BLaER1 treated with 17β-estradiol and CSF1 and Interleukin-3, amounts not matched to agents 10 nM and 100 nM (cell line): ENCODE measurements around the gene VPS18.

Experiments
- H3K27ac ChIP-seq, 11 experiments: shearing (Covaris generic); formaldehyde crosslinking; 2 replicates each; pipeline ENCODE4 v1.8.1; 2022
- H3K27me3 ChIP-seq, 11 experiments: shearing (Covaris generic); formaldehyde crosslinking; 2 replicates each; pipeline ENCODE4 v1.8.1; 2022
- H3K36me3 ChIP-seq, 11 experiments: shearing (Covaris generic); formaldehyde crosslinking; 2 replicates each; pipeline ENCODE4 v1.8.1; 2022
- H3K4me1 ChIP-seq, 10 experiments: shearing (Covaris generic); formaldehyde crosslinking; 2 replicates each; pipeline ENCODE4 v1.8.1; 2022
- H3K4me2 ChIP-seq, 11 experiments: shearing (Covaris generic); formaldehyde crosslinking; 2 replicates each; pipeline ENCODE4 v1.8.1; 2022
- H3K4me3 ChIP-seq, 10 experiments: shearing (Covaris generic); formaldehyde crosslinking; 2 replicates each; pipeline ENCODE4 v1.8.1; 2022
- H3K9ac ChIP-seq, 11 experiments: shearing (Covaris generic); formaldehyde crosslinking; 2 replicates each; pipeline ENCODE4 v1.8.1; 2022
- H3K9me3 ChIP-seq, 11 experiments: shearing (Covaris generic); formaldehyde crosslinking; replicated peaks in 1 of 11; 2 replicates each; pipeline ENCODE4 v1.8.1; 2022
- H4K20me1 ChIP-seq, 11 experiments: shearing (Covaris generic); formaldehyde crosslinking; 2 replicates each; pipeline ENCODE4 v1.8.1; 2022
- Cebpa-rat ChIP-seq, 11 experiments: shearing (Covaris generic); IDR thresholded peaks; 2 replicates each; pipeline ENCODE4 v1.8.1; 2022

Gene VPS18

GRCh38 chr15:40893733-40894680, at the start of gene VPS18:
TSS of gene VPS18 (plus strand) at chr15:40894450. CDS start at chr15:40894769, 319 bp downstream.
- Histone ChIP-seq H3K4me2 (peak within 1 kb of the TSS; percentile 89 to 100 (median 98)), H3K36me3 (peaks cover 31 to 36% (median 34%) of the 10 kb centered on the region in 11 experiments), H3K4me3 (peak within 1 kb of the TSS; percentile 80 to 99 (median 94)), H3K27me3 (no peaks in the 10 kb centered on the region), H3K9me3 (no peaks in the 10 kb centered on the region), H4K20me1 (peaks cover 0 to 41% (median 11%) of the 10 kb centered on the region in 11 experiments; a peak in 14 of 22 replicates), H3K4me1 (peaks cover 35 to 64% (median 52%) of the 10 kb centered on the region in 10 experiments), H3K9ac (peak within 1 kb of the TSS; percentile 88 to 96 (median 90)), H3K27ac (peak within 1 kb of the TSS; percentile 85 to 97 (median 91))
- no peak for TF ChIP-seq Cebpa-rat (IDR thresholded peaks at IDR 0.05)

- Histone ChIP-seq H3K27ac (peak overlapping the region; percentile 66 to 82 (median 75)), H3K36me3 (peaks cover 2 to 10% (median 6%) of the 10 kb centered on the region in 11 experiments; a peak in 17 of 22 replicates), H3K4me1 (peaks cover 35 to 49% (median 44%) of the 10 kb centered on the region in 10 experiments), H3K4me2 (peak overlapping the region; percentile 77 to 100 (median 95)), H3K9ac (peak overlapping the region; percentile 74 to 89 (median 84)), H3K9me3 (no peaks in the 10 kb centered on the region), H3K27me3 (peaks cover 0 to 6% (median 0%) of the 10 kb centered on the region in 11 experiments; a peak in 5 of 22 replicates), H3K4me3 (peak overlapping the region; percentile 75 to 96 (median 90)), H4K20me1 (peaks cover 0 to 28% (median 6%) of the 10 kb centered on the region in 11 experiments; a peak in 9 of 22 replicates)
- no peak for TF ChIP-seq Cebpa-rat (IDR thresholded peaks at IDR 0.05)
Measured at GRCh38 chr15:40844696-40845030, 49.6 kb upstream of the VPS18 start.

- Histone ChIP-seq H3K27ac (peak overlapping the region; percentile 71 to 82 (median 76); a peak in 19 of 22 replicates), H3K36me3 (peaks cover 4 to 13% (median 10%) of the 10 kb centered on the region in 11 experiments; a peak in 20 of 22 replicates), H3K4me1 (peaks cover 35 to 49% (median 44%) of the 10 kb centered on the region in 10 experiments), H3K4me3 (peak overlapping the region; percentile 75 to 96 (median 90)), H4K20me1 (peaks cover 0 to 28% (median 6%) of the 10 kb centered on the region in 11 experiments; a peak in 9 of 22 replicates), H3K4me2 (peak overlapping the region; percentile 77 to 100 (median 95)), H3K9ac (peak overlapping the region; percentile 74 to 89 (median 84)), H3K9me3 (no peaks in the 10 kb centered on the region), H3K27me3 (peaks cover 0 to 6% (median 0%) of the 10 kb centered on the region in 11 experiments; a peak in 5 of 22 replicates)
- no peak for TF ChIP-seq Cebpa-rat (IDR thresholded peaks at IDR 0.05)
Measured at GRCh38 chr15:40845036-40845435, 49.2 kb upstream of the VPS18 start.

GRCh38 chr15:40845511-40846284, 48.6 kb upstream of the VPS18 start:
- Histone ChIP-seq H3K9ac (peak overlapping the region; percentile 74 to 89 (median 84); a peak in 21 of 22 replicates), H3K9me3 (no peaks in the 10 kb centered on the region), H3K27ac (peak overlapping the region; percentile 55 to 82 (median 75); a peak in 19 of 22 replicates)

DNA sequence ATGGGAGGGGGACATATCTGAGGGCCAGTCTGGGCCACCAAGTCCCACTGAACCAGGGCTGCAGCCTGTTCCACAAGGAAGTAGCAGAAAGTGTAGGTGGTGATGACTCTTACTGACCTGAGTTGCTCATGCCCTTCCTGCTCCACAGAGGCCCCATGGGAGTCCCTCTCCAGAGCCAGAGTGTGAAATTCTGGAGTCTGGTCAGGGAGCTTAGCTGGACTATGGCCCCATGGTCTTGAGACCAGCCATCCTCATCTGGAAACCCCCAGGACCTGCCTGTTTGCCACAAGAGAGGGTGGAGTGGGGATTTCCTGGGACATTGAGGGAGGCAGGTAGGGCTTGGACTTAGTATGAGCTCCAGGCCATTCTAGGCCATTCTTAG, 47.4 kb upstream of the VPS18 start:
- Histone ChIP-seq H3K4me1 (peaks cover 35 to 49% (median 44%) of the 10 kb centered on the region in 10 experiments), H3K9me3 (no peaks in the 10 kb centered on the region), H3K4me2 (peak overlapping the region; percentile 77 to 100 (median 95)), H4K20me1 (peaks cover 0 to 32% (median 12%) of the 10 kb centered on the region in 11 experiments; a peak in 13 of 22 replicates), H3K9ac (peak overlapping the region; percentile 48 to 89 (median 84); a peak in 21 of 22 replicates), H3K27me3 (peaks cover 0 to 6% (median 0%) of the 10 kb centered on the region in 11 experiments; a peak in 5 of 22 replicates), H3K36me3 (peaks cover 14 to 31% (median 26%) of the 10 kb centered on the region in 11 experiments), H3K4me3 (peak overlapping the region; percentile 8 to 96 (median 90); a peak in 17 of 20 replicates), H3K27ac (peak overlapping the region; percentile 4 to 82 (median 75); a peak in 20 of 22 replicates)
- TF ChIP-seq Cebpa-rat (IDR thresholded peaks at IDR 0.05), result no peak

More at GRCh38 chr15:40845511-40846284, 48.6 kb upstream of the VPS18 start:
- Histone ChIP-seq H3K36me3 (peaks cover 10 to 20% (median 16%) of the 10 kb centered on the region in 11 experiments), H4K20me1 (peaks cover 0 to 30% (median 11%) of the 10 kb centered on the region in 11 experiments; a peak in 13 of 22 replicates), H3K4me1 (peaks cover 35 to 49% (median 44%) of the 10 kb centered on the region in 10 experiments), H3K4me3 (peak overlapping the region; percentile 75 to 96 (median 90)), H3K4me2 (peak overlapping the region; percentile 77 to 100 (median 95)), H3K27me3 (peaks cover 0 to 6% (median 0%) of the 10 kb centered on the region in 11 experiments; a peak in 5 of 22 replicates)
- no peak for TF ChIP-seq Cebpa-rat (IDR thresholded peaks at IDR 0.05)

- no peaks in the 10 kb centered on the region for H3K9me3 ChIP-seq
- H4K20me1 ChIP-seq, result peaks cover 0 to 32% (median 12%) of the 10 kb centered on the region in 11 experiments; a peak in 13 of 22 replicates
- peak overlapping the region in 10 of 11 experiments; percentile 55 to 82 (median 75); a peak in 20 of 22 replicates for H3K27ac ChIP-seq
- peak overlapping the region; percentile 48 to 89 (median 84); a peak in 21 of 22 replicates for H3K9ac ChIP-seq
- peak overlapping the region; percentile 8 to 96 (median 90); a peak in 17 of 20 replicates for H3K4me3 ChIP-seq
- peaks cover 35 to 49% (median 44%) of the 10 kb centered on the region in 10 experiments for H3K4me1 ChIP-seq
- peak overlapping the region; percentile 77 to 100 (median 95) for H3K4me2 ChIP-seq
- peaks cover 20 to 37% (median 31%) of the 10 kb centered on the region in 11 experiments for H3K36me3 ChIP-seq
- H3K27me3 ChIP-seq, result peaks cover 0 to 6% (median 0%) of the 10 kb centered on the region in 11 experiments; a peak in 5 of 22 replicates
- TF ChIP-seq Cebpa-rat (IDR thresholded peaks at IDR 0.05), result no peak
Measured at GRCh38 chr15:40847223-40847961, 46.9 kb upstream of the VPS18 start.

DNA sequence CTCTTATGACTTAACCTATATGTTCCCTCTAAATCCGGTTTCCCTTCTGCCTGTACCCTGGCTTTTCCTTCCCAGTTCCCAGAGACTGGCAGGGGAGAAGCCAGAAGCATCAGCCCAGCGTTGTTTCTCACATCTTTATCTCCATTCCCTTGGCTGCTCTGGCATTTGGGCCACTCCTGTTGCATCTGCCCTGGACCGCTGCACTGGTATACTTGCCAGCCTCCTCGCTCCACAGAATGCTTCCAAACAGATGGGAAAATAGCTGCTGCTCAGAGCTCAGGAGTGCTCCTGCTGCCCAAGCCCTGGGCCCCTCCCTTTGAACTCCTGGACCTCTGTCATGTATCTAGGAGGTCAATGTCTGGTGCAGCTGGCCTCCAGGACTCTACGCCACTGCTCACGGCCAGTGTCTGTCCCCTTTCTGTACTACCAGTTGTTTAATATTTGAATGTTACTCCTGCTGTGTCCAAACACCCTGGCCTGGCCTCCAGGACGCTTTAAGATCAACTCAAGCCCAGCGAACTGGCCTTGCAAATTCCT, 43.6 kb upstream of the VPS18 start:
- Histone ChIP-seq H3K36me3 (peaks cover 52 to 69% (median 63%) of the 10 kb centered on the region in 11 experiments), H3K27ac (no peak overlapping the region), H3K4me3 (no peak overlapping the region), H3K4me2 (no peak overlapping the region), H3K9ac (no peak overlapping the region), H3K4me1 (peaks cover 26 to 33% (median 28%) of the 10 kb centered on the region in 10 experiments), H4K20me1 (peaks cover 0 to 37% (median 17%) of the 10 kb centered on the region in 11 experiments; a peak in 13 of 22 replicates), H3K27me3 (no peaks in the 10 kb centered on the region), H3K9me3 (no peaks in the 10 kb centered on the region)
- no peak for TF ChIP-seq Cebpa-rat (IDR thresholded peaks at IDR 0.05)
